Skeletal muscle satellite cell (primary cell): ENCODE measurements around the gene CLHC1.

Experiments used
- H3K27me3 ChIP-seq: 2 replicates; pipeline ENCODE4 v1.7.0; 2013; ENCODE audit warnings: low read length; ENCODE audit not compliant: control insufficient read depth, insufficient read depth
- H3K36me3 ChIP-seq: 2 replicates; pipeline ENCODE4 v1.7.0; 2013; ENCODE audit warnings: mild to moderate bottlenecking, control low read depth, low read length; ENCODE audit not compliant: insufficient read depth
- H3K4me1 ChIP-seq: 2 replicates; pipeline ENCODE4 v1.7.0; 2013; ENCODE audit warnings: low read length; ENCODE audit not compliant: control insufficient read depth, insufficient read depth
- H3K4me2 ChIP-seq: 2 replicates; pipeline ENCODE4 v1.7.0; 2013; ENCODE audit warnings: mild to moderate bottlenecking, low read length
- H3K4me3 ChIP-seq: 2 replicates; pipeline ENCODE4 v1.7.0; 2013; ENCODE audit warnings: low read length
- H3K9ac ChIP-seq: 2 replicates; pipeline ENCODE4 v1.7.0; 2013; ENCODE audit warnings: mild to moderate bottlenecking, low read depth, low read length, moderate library complexity
- H3K9me3 ChIP-seq: replicated peaks from 2 replicates; pipeline ENCODE4 v1.7.0; 2013; ENCODE audit warnings: mild to moderate bottlenecking, control low read depth, low read length

Gene CLHC1

GRCh38 chr2:55156984-55157383 lies 75.1 kb downstream of the CLHC1 start:
- H3K36me3 ChIP-seq: no peaks in the 10 kb centered on the region
- no peaks in the 10 kb centered on the region for H3K9me3 ChIP-seq
- H3K4me3 ChIP-seq: no peak overlapping the region
- H3K4me2 ChIP-seq: peak overlapping the region; percentile 55
- H3K4me1 ChIP-seq: peaks cover 72% of the 10 kb centered on the region
- peak overlapping the region; percentile 24 for H3K9ac ChIP-seq
- no peaks in the 10 kb centered on the region for H3K27me3 ChIP-seq

GRCh38 chr2:55156326-55156725 lies 75.8 kb downstream of the CLHC1 start:
- Histone ChIP-seq H3K4me3 (peak overlapping the region; percentile 31), H3K9me3 (no peaks in the 10 kb centered on the region), H3K4me2 (peak overlapping the region; percentile 55), H3K9ac (peak overlapping the region; percentile 24), H3K4me1 (peaks cover 71% of the 10 kb centered on the region), H3K36me3 (no peaks in the 10 kb centered on the region), H3K27me3 (no peaks in the 10 kb centered on the region)

DNA sequence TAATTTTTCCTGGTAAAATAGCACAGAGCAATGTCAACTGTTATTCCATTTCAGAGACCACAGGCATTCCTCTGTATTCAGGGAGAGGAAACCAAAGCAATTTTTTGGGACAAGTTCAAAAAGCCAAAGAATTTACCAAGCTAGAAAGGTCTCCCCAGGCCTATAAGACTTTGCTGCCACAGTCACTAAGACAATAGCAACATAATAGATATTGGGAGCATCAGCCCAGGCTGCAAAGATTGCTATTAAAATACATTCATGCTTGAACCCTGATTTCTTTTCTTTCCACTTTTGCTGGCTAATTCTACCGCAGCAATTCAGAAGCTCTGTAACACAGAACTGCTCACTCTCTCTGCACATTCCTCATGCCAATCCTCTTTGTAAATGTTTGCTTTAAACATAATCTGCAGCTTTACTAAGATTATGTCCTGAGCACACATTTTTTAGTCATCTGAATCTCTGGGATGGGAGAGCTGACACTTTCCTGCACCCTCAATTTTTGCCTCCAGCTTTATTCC lies 76.3 kb downstream of the CLHC1 start:
- Histone ChIP-seq H3K9ac (peak overlapping the region; percentile 24), H3K4me3 (peak overlapping the region; percentile 31), H3K9me3 (no peaks in the 10 kb centered on the region), H3K4me2 (peak overlapping the region; percentile 55), H3K4me1 (peaks cover 66% of the 10 kb centered on the region), H3K36me3 (no peaks in the 10 kb centered on the region), H3K27me3 (no peaks in the 10 kb centered on the region)

- Histone ChIP-seq H3K36me3 (no peaks in the 10 kb centered on the region), H3K4me1 (peaks cover 66% of the 10 kb centered on the region), H3K27me3 (no peaks in the 10 kb centered on the region), H3K4me2 (peak overlapping the region; percentile 55), H3K9me3 (no peaks in the 10 kb centered on the region), H3K4me3 (no peak overlapping the region), H3K9ac (peak overlapping the region; percentile 16)
Measured at GRCh38 chr2:55155206-55155605, 76.9 kb downstream of the CLHC1 start.

GRCh38 chr2:55154525-55155030 lies 77.5 kb downstream of the CLHC1 start:
- peaks cover 66% of the 10 kb centered on the region for H3K4me1 ChIP-seq
- no peaks in the 10 kb centered on the region for H3K27me3 ChIP-seq
- no peak overlapping the region for H3K4me2 ChIP-seq
- H3K4me3 ChIP-seq: no peak overlapping the region
- no peaks in the 10 kb centered on the region for H3K36me3 ChIP-seq
- H3K9me3 ChIP-seq: no peaks in the 10 kb centered on the region
- H3K9ac ChIP-seq: no peak overlapping the region

GRCh38 chr2:55153584-55154299 lies 78.4 kb downstream of the CLHC1 start:
- Histone ChIP-seq H3K27me3 (no peaks in the 10 kb centered on the region), H3K4me1 (peaks cover 63% of the 10 kb centered on the region), H3K4me2 (no peak overlapping the region), H3K36me3 (no peaks in the 10 kb centered on the region), H3K4me3 (no peak overlapping the region), H3K9ac (no peak overlapping the region), H3K9me3 (no peaks in the 10 kb centered on the region)

DNA sequence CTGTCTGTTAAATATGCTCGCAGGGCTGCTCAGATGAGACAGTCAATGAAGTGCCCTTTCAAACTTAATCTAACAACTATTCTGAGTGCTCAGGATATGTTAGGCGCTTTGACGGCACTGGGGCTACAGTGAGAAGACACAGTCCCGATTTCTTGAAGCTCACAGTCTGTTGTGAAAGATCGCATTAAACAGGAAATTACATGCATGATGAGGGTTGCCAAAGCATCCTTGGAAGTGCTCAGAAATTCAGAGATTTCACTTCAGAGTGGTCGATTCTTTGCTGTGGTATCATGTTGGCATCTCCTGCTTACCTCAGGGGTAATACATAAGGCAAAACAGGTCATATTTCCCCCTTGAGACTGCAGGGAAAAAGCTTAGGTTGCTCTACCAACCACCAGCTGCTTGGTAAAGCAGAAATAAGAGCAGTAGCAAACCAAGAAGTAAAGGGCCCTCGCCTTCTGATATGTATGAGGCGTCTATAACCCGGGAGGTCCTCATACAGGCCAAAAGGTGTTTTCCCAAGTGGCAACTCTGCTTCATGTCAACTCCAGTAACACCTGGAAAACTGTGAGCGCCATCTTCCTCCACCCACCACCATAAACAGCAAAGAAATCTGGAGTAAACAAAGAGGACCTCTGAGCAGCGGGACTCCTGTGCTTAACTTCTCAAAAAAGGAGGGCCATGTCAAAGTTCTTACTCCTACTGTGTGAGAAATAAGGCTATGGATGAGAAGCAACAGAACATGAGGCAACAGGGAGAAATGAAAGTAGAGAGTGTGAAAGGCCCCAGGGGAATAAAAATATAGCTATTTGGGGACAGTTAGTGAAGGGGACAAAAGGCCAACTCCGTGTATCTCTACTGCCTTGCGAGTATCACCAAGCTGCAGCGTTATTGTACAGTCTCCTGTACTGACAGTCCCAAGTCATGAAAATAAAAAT lies 79.3 kb downstream of the CLHC1 start:
- H3K9me3 ChIP-seq: no peaks in the 10 kb centered on the region
- H3K27me3 ChIP-seq: no peaks in the 10 kb centered on the region
- no peak overlapping the region for H3K4me3 ChIP-seq
- H3K9ac ChIP-seq: no peak overlapping the region
- H3K36me3 ChIP-seq: no peaks in the 10 kb centered on the region
- no peak overlapping the region for H3K4me2 ChIP-seq
- peaks cover 66% of the 10 kb centered on the region for H3K4me1 ChIP-seq

GRCh38 chr2:55151733-55152433 lies 80.2 kb downstream of the CLHC1 start:
- Histone ChIP-seq H3K4me3 (no peak overlapping the region), H3K9me3 (no peaks in the 10 kb centered on the region), H3K4me2 (no peak overlapping the region), H3K9ac (no peak overlapping the region), H3K27me3 (no peaks in the 10 kb centered on the region), H3K4me1 (peaks cover 59% of the 10 kb centered on the region), H3K36me3 (no peaks in the 10 kb centered on the region)

DNA sequence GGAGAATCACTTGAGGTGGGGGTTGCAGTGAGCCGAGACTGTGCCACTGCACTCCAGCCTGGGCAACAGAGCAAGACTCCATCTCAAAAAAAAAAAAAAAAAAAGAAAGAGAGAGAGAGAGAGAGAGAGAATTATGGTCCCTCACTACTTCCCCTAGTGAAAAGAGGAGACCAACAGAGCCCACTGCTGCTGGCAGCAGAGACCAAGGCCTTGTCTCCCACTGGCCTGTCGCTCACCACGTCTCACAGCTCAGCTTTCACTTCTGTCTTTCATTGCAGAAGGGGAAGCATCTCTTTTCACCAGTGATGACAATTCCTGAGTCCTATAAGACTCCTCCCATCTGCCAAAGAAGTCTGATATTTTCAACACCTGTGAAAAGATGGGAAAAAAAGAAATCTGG lies 81.3 kb downstream of the CLHC1 start:
- peaks cover 48% of the 10 kb centered on the region for H3K4me1 ChIP-seq

GRCh38 chr2:55148269-55148668 lies 83.8 kb downstream of the CLHC1 start:
- Histone ChIP-seq H3K9ac (no peak overlapping the region), H3K9me3 (no peaks in the 10 kb centered on the region), H3K27me3 (no peaks in the 10 kb centered on the region), H3K36me3 (no peaks in the 10 kb centered on the region), H3K4me1 (peaks cover 27% of the 10 kb centered on the region), H3K4me2 (peak overlapping the region; percentile 11), H3K4me3 (no peak overlapping the region)

More for the DNA sequence above, 81.3 kb downstream of the CLHC1 start:
- no peak overlapping the region for H3K4me3 ChIP-seq
- no peak overlapping the region for H3K9ac ChIP-seq
- no peaks in the 10 kb centered on the region for H3K9me3 ChIP-seq
- no peaks in the 10 kb centered on the region for H3K27me3 ChIP-seq
- no peaks in the 10 kb centered on the region for H3K36me3 ChIP-seq
- no peak overlapping the region for H3K4me2 ChIP-seq

GRCh38 chr2:55147531-55147930 lies 84.6 kb downstream of the CLHC1 start:
- H3K36me3 ChIP-seq: no peaks in the 10 kb centered on the region

More at GRCh38 chr2:55147531-55147930, 84.6 kb downstream of the CLHC1 start:
- Histone ChIP-seq H3K9ac (no peak overlapping the region), H3K4me2 (no peak overlapping the region), H3K4me1 (peaks cover 25% of the 10 kb centered on the region), H3K27me3 (no peaks in the 10 kb centered on the region), H3K9me3 (no peaks in the 10 kb centered on the region), H3K4me3 (no peak overlapping the region)
